Glomerular visceral epithelial cell (primary cell): ENCODE data around the gene KIF2B.
A peak's percentile ranks its signal among the peaks of the same experiment; 100 is the strongest.
"Not testable (repeated sequence)": the region's sequence is repeated elsewhere in the genome, so short reads cannot be mapped to it uniquely, and the experiment has no call there.

Experiments
- DNase-seq: peaks from one replicate; pipeline ENCODE4 v3.0.0-alpha.2; 2016; ENCODE audit errors: extremely low spot score

Gene KIF2B

GRCh38 chr17:53822764-53823163, at the start of gene KIF2B:
TSS of gene KIF2B (plus strand) at chr17:53822927. CDS start at chr17:53823034, 107 bp downstream.
- DNase-seq, result no peak

- DNase-seq, result no peak
Measured at GRCh38 chr17:53780320-53780719, 42.4 kb upstream of the KIF2B start.

- DNase-seq, result no peak
Measured at GRCh38 chr17:53791551-53791950, 31.2 kb upstream of the KIF2B start.

- no peak for DNase-seq
Measured at GRCh38 chr17:53792451-53792850, 30.3 kb upstream of the KIF2B start.

GRCh38 chr17:53792997-53793396, 29.7 kb upstream of the KIF2B start:
- no peak for DNase-seq

- DNase-seq, result no peak
Measured at GRCh38 chr17:53794875-53795274, 27.9 kb upstream of the KIF2B start.

GRCh38 chr17:53796642-53797041, 26.1 kb upstream of the KIF2B start:
- no peak for DNase-seq

- no peak for DNase-seq
Measured at GRCh38 chr17:53797501-53797900, 25.2 kb upstream of the KIF2B start.

GRCh38 chr17:53804437-53804836, 18.3 kb upstream of the KIF2B start:
- DNase-seq, result peak; percentile 16

- no peak for DNase-seq
Measured at GRCh38 chr17:53806473-53806872, 16.3 kb upstream of the KIF2B start.

GRCh38 chr17:53807286-53807685, 15.4 kb upstream of the KIF2B start:
- DNase-seq, result no peak

- no peak for DNase-seq
Measured at GRCh38 chr17:53818271-53818670, 4.5 kb upstream of the KIF2B start.

GRCh38 chr17:53818929-53819328, 3.8 kb upstream of the KIF2B start:
- DNase-seq, result no peak

GRCh38 chr17:53819956-53820355, 2.8 kb upstream of the KIF2B start:
- DNase-seq, result no peak

- DNase-seq, result no peak
Measured at GRCh38 chr17:53823341-53824050, 769 bp downstream of the KIF2B start.

GRCh38 chr17:53834771-53835170, 12.0 kb downstream of the KIF2B start:
- DNase-seq, result not testable (repeated sequence)

GRCh38 chr17:53837131-53837530, 14.4 kb downstream of the KIF2B start:
- DNase-seq, result peak; percentile 34

- DNase-seq, result no peak
Measured at GRCh38 chr17:53844491-53845107, 21.9 kb downstream of the KIF2B start.

- not testable (repeated sequence) for DNase-seq
Measured at GRCh38 chr17:53871128-53871527, 48.4 kb downstream of the KIF2B start.
